Esophagus squamous epithelium (tissue), 5 donors: ENCODE measurements around the gene STK26. TPM values are rescaled to one million over a fixed set of nuclear protein-coding genes. Genes with fewer than 3 reads are reported as not detected.
A peak's percentile ranks its signal among the peaks of the same experiment; 100 is the strongest.

Experiments used
- DNase-seq: peaks from one replicate; lab custom pipeline; 2025; lab: John Stamatoyannopoulos, UW
- H3K27ac ChIP-seq, 4 donors: fragments of 200-600 bp; sonication (generic); one replicate each; pipeline ENCODE4 v1.5.1; 2016 to 2019; ENCODE audit warnings: mild to moderate bottlenecking in 1 of 4
- H3K27me3 ChIP-seq, 4 donors: fragments of 200-600 bp; sonication (generic); 1 replicate in 3 of 4; 2 replicates in 1 of 4; pipeline versions ENCODE4 v1.5.1 to v1.6.0; 2017 to 2021; ENCODE audit warnings: antibody characterized with exemption in 1 of 4
- H3K36me3 ChIP-seq, 3 donors: fragments of 200-600 bp; sonication (generic); one replicate each; pipeline ENCODE4 v1.5.1; 2016 to 2019
- H3K4me1 ChIP-seq, 3 donors: fragments of 200-600 bp; sonication (generic); one replicate each; pipeline ENCODE4 v1.5.1; 2017 to 2019
- H3K4me3 ChIP-seq, 4 donors: fragments of 200-600 bp; sonication (generic); 1 replicate in 3 of 4; 2 replicates in 1 of 4; pipeline ENCODE4 v1.5.1; 2016 to 2019; ENCODE audit warnings: mild to moderate bottlenecking in 2 of 4, moderate library complexity in 1 of 4
- H3K9me3 ChIP-seq, 3 donors: fragments of 200-600 bp; sonication (generic); one replicate each; pipeline ENCODE4 v1.5.1; 2016 to 2019
- CTCF ChIP-seq, 6 experiments: fragments of 450-650 bp in 4 of 6; fragments of 200-600 bp in 2 of 6; sonication (generic) in 2 of 6; IDR thresholded peaks; one replicate each; pipeline ENCODE4 v1.5.1; 2016 to 2019; ENCODE audit warnings: antibody characterized with exemption in 6 of 6, mild to moderate bottlenecking in 4 of 6, moderate library complexity in 4 of 6
- POLR2A ChIP-seq, 4 donors: fragments of 450-650 bp; IDR thresholded peaks; one replicate each; pipeline ENCODE4 v1.6.1; 2017; ENCODE audit warnings: antibody characterized with exemption in 4 of 4, mild to moderate bottlenecking in 4 of 4, moderate library complexity in 3 of 4
- whole genome bisulfite sequencing, 2 donors: methylation state at CpG; one replicate each; pipeline ENCODE4 v1.1.5; 2018; 5-methylcytosine and 5-hydroxymethylcytosine counted together
- intact Hi-C: fragments of 100-400 bp; cut with DNase I; formaldehyde crosslinking; loops from one replicate; pipeline ENCODE4 v1.15.0; 2022
- total RNA-seq, 4 donors: library from RNA; depleted of rRNA; stranded (reverse); fragments of >200 nt; gene quantifications; one replicate each; pipeline ENCODE4 v1.1.0, GENCODE V29; 2016
- donor health status: DM: yes; HTN: yes; CAD: no.

STK26 gene
- total RNA-seq, 4 donors from 2014 or later, result 12.2 to 21.6 (median 19.9) TPM

DNA sequence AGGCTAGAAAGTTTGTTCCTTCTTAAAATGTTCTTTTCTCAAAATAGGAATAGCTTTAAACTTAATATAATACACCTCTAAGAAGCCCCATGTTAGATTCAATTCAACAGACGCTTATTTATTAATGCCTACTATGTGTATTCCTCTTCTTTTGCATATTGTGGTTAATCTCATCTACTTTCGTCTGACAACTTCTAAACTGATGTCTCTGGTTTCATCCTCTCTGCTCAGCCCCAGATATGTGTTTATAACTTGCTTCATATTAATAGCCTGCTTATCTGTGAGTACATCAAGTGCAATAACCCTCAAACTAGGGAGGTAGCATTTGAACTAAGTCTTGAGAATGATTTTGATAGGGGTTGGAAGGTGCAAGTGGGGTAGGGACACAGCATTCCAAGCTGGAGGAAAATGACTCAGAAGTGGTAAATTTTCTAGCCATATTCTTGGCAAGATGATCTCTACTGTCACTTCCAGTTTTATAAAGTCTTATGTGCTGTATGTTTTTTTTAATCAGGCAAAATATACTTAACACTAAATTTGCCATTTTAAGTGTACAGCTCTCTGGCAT is 37.0 kb downstream of the STK26 start:
- H3K4me3 ChIP-seq, result no peak overlapping the region
- intact Hi-C loops, result no loop called here
- no peak for DNase-seq
- no peaks in the 10 kb centered on the region for H3K4me1 ChIP-seq
- no peak overlapping the region for H3K27ac ChIP-seq
- TF ChIP-seq POLR2A (IDR thresholded peaks at IDR 0.05) (no peak), CTCF (IDR thresholded peaks at IDR 0.05) (no peak)
- H3K36me3 ChIP-seq, result no peaks in the 10 kb centered on the region
- H3K9me3 ChIP-seq, result no peaks in the 10 kb centered on the region
- WGBS, 2 donors, result 59 to 85% methylated on average over 2 of the region's 2 CpGs
- H3K27me3 ChIP-seq, result no peaks in the 10 kb centered on the region

DNA sequence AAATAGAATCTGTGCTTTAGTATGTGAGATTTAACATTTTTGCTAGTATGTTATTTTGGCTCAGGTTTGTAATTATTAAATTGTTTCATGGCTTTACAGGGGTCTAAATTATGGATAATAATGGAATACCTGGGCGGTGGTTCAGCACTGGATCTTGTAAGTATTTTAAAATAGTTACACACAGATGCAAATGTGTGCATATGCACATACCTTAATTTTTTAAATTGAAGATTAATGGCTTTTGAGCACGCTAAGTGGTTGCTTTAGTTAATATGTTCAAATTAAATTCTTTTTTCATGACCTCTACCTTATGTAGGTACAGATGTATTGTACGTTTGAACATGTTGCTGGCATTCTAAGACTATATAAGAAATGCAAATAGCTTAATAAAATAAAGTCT is 40.2 kb downstream of the STK26 start:
- intact Hi-C loops, result no loop called here

GRCh38 chrX:132063862-132064261 is 40.8 kb downstream of the STK26 start:
- no peaks in the 10 kb centered on the region for H3K4me1 ChIP-seq
- no peak for TF ChIP-seq POLR2A (IDR thresholded peaks at IDR 0.05)
- TF ChIP-seq CTCF (IDR thresholded peaks at IDR 0.05), result no peak
- no peak overlapping the region for H3K27ac ChIP-seq
- 55 to 94% methylated on average over 3 to 4 of the region's 4 CpGs for WGBS, 2 donors
- H3K36me3 ChIP-seq, result no peaks in the 10 kb centered on the region
- no peaks in the 10 kb centered on the region for H3K27me3 ChIP-seq
- no peaks in the 10 kb centered on the region for H3K9me3 ChIP-seq
- H3K4me3 ChIP-seq, result no peak overlapping the region
- DNase-seq, result no peak
- intact Hi-C loops, result no loop called here

More for the DNA sequence above, 40.2 kb downstream of the STK26 start:
- Histone ChIP-seq H3K27me3 (no peaks in the 10 kb centered on the region), H3K9me3 (no peaks in the 10 kb centered on the region), H3K4me1 (no peaks in the 10 kb centered on the region), H3K36me3 (no peaks in the 10 kb centered on the region), H3K27ac (no peak overlapping the region), H3K4me3 (no peak overlapping the region)
- WGBS, 2 donors, result 74 to 100% methylated on average over 3 of the region's 3 CpGs
- DNase-seq, result no peak
- TF ChIP-seq CTCF (IDR thresholded peaks at IDR 0.05), result no peak
- TF ChIP-seq POLR2A (IDR thresholded peaks at IDR 0.05), result no peak

DNA sequence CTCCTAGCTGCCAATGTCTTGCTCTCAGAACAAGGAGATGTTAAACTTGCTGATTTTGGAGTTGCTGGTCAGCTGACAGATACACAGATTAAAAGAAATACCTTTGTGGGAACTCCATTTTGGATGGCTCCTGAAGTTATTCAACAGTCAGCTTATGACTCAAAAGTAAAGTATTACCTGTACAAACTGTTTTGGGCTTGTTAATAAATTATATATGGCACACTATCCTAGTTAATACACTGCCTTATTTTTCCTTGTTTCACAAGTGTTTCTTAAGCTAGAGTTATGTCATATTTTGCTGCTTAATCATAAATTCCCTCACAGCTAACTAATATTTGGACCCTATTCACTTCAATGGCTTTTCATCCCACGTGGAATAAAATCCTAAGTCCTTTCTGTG is 45.3 kb downstream of the STK26 start:
- H3K27ac ChIP-seq, result no peak overlapping the region
- intact Hi-C loops, result no loop called here
- DNase-seq, result no peak
- no peak overlapping the region for H3K4me3 ChIP-seq
- WGBS, 2 donors, result 50 to 60% methylated on average over 1 of the region's 1 CpG
- peaks cover 0 to 7% (median 0%) of the 10 kb centered on the region in 3 donors for H3K36me3 ChIP-seq
- no peak for TF ChIP-seq POLR2A (IDR thresholded peaks at IDR 0.05)
- TF ChIP-seq CTCF (IDR thresholded peaks at IDR 0.05), result no peak
- H3K27me3 ChIP-seq, result peaks cover 0 to 3% (median 0%) of the 10 kb centered on the region in 4 donors
- no peaks in the 10 kb centered on the region for H3K9me3 ChIP-seq
- H3K4me1 ChIP-seq, result no peaks in the 10 kb centered on the region

DNA sequence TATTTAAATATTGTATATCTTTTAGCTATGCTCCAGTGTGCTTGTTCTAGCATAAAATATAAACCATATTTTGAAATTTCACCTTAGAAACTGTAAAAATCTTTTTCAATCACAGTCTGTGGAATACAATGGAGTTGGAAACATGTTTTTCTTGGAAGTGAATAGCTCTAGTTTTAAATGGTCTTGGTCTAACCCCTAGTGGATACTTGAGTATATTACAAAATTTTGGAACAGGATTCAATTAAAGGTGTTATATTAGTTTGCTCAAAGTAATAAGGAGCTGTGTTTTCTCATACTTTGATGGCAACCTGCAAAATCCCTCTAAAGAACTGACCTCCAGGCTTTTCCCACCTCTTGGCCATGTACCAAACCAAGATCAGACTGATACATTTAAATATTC is 48.2 kb downstream of the STK26 start:
- DNase-seq, result no peak
- intact Hi-C loops, result no loop called here
- Histone ChIP-seq H3K36me3 (peaks cover 0 to 7% (median 0%) of the 10 kb centered on the region in 3 donors), H3K27me3 (peaks cover 0 to 3% (median 0%) of the 10 kb centered on the region in 4 donors), H3K4me1 (no peaks in the 10 kb centered on the region), H3K27ac (no peak overlapping the region), H3K4me3 (no peak overlapping the region), H3K9me3 (no peaks in the 10 kb centered on the region)
- TF ChIP-seq POLR2A (IDR thresholded peaks at IDR 0.05) (no peak), CTCF (IDR thresholded peaks at IDR 0.05) (peak in 2 of 6 experiments; percentile 37 to 47)
